CD4-positive, alpha-beta T cell (primary cell): ENCODE results near the gene EEPD1. TPM values are rescaled to one million over a fixed set of nuclear protein-coding genes. Genes with fewer than 3 reads are reported as not detected.

Source experiments
- ATAC-seq: fragments of 200-7000 bp; cut with Tn5 transposase; one replicate; pipeline ENCODE4 v1.10.0; 2022; ENCODE audit warnings: mild to moderate bottlenecking; ENCODE audit not compliant: poor library complexity
- CTCF ChIA-PET: fragments of 350-600 bp; sonication (Branson Sonifier 250); formaldehyde crosslinking; loops from one replicate; lab custom pipeline; 2021; ENCODE audit warnings: antibody characterized with exemption, inconsistent platforms; lab: Charles Lee
- POLR2A ChIA-PET: fragments of 350-600 bp; sonication (Branson Sonifier 250); formaldehyde crosslinking; loops from one replicate; lab custom pipeline; 2021; ENCODE audit warnings: antibody characterized with exemption, inconsistent platforms; lab: Charles Lee
- DNase-seq, 14 experiments: peaks; one replicate each; pipeline ENCODE4 v3.0.0-alpha.2; 2013 to 2020; ENCODE audit warnings: mixed read lengths in 2 of 14
- H3K27ac ChIP-seq, 2 donors: one replicate each; pipeline versions ENCODE4 v1.5.1 to v1.7.0; 2013; ENCODE audit warnings: low read length in 2 of 2, low read depth in 1 of 2, mild to moderate bottlenecking in 1 of 2
- H3K27me3 ChIP-seq, 2 experiments: 1 replicate in 1 of 2; 2 replicates in 1 of 2; pipeline versions ENCODE4 v1.6.1 to v1.7.0; 2013; ENCODE audit warnings: low read length in 2 of 2, control low read depth in 1 of 2, mild to moderate bottlenecking in 1 of 2, moderate library complexity in 1 of 2; ENCODE audit not compliant: insufficient read depth in 2 of 2, control insufficient read depth in 1 of 2
- H3K36me3 ChIP-seq: one replicate; pipeline ENCODE4 v1.6.1; 2013; ENCODE audit warnings: low read length, control low read depth; ENCODE audit not compliant: insufficient read depth
- H3K4me1 ChIP-seq: one replicate; pipeline ENCODE4 v1.6.1; 2013; ENCODE audit warnings: low read length, control low read depth; ENCODE audit not compliant: insufficient read depth
- H3K4me3 ChIP-seq: one replicate; pipeline ENCODE4 v1.5.1; 2013; ENCODE audit warnings: mild to moderate bottlenecking, low read length, moderate library complexity
- H3K9me3 ChIP-seq, 2 experiments: 1 replicate in 1 of 2; 2 replicates in 1 of 2; pipeline versions ENCODE4 v1.6.1 to v1.7.0; 2013; ENCODE audit warnings: low read length in 2 of 2, mild to moderate bottlenecking in 2 of 2, control low read depth in 1 of 2, moderate library complexity in 1 of 2; ENCODE audit not compliant: control insufficient read depth in 1 of 2, insufficient read depth in 1 of 2
- H3K27ac Mint-ChIP-seq: one replicate; pipeline ENCODE4 v1.8.0; 2020; ENCODE audit warnings: mixed read lengths
- H3K27me3 Mint-ChIP-seq: one replicate; pipeline ENCODE4 v1.8.0; 2021; ENCODE audit warnings: mixed read lengths
- H3K36me3 Mint-ChIP-seq: one replicate; pipeline ENCODE4 v1.8.0; 2021; ENCODE audit warnings: low read depth, mixed read lengths
- H3K4me1 Mint-ChIP-seq: one replicate; pipeline ENCODE4 v1.8.0; 2021; ENCODE audit warnings: low read depth, mixed read lengths
- H3K4me3 Mint-ChIP-seq: one replicate; pipeline ENCODE4 v1.8.0; 2020; ENCODE audit warnings: mild to moderate bottlenecking, mixed read lengths
- H3K9me3 Mint-ChIP-seq: one replicate; pipeline ENCODE4 v1.8.0; 2020; ENCODE audit warnings: mixed read lengths
- intact Hi-C, 2 experiments: fragments of 100-400 bp; cut with DNase I in 1 of 2; cut with micrococcal nuclease in 1 of 2; formaldehyde crosslinking; loops; one replicate each; pipeline versions ENCODE4 v1.15.1 to v1.9.0; 2023 to 2025; cut with DNase I, micrococcal nuclease
- total RNA-seq, 174 experiments: library from RNA in 2 of 174; stranded (reverse) in 2 of 174; gene quantifications; one replicate each; pipeline ENCODE4 v1.2.3 and lab custom pipeline; 2021 to 2026
- TF ChIP-seq, protein P1 (sequence below): fragments of 200-600 bp; IDR thresholded peaks from one replicate; pipeline ENCODE4 v1.8.0; 2022; ENCODE audit warnings: antibody characterized with exemption, mild to moderate bottlenecking

The EEPD1 gene
- total RNA-seq, 2 experiments from 2014 or later: 4.4 to 4.6 TPM

DNA sequence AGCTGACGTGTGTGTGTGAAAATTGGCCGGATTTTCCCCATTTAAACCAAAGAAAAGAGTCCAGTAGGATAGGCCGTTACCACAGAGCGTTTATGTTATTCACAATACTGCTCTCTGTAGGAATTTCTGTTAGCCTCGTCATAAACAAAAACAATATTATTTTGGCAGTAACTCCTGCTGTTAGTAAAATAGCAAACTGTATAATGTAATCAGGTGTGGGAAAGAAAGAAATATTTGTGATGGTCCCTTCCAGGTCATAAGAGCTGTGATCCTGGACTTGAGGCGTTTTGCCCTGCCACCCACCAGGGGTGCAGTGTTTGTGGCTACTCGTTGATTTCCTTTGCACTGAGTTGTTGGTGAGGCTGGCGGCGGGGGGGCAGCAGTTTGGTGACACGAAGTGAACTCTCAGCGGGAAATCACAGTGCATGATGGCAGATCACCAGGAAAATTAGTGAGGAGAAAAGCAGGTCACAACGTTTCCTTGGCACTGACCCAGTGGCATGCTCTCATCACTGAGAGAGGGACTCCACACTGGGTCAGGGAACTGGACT is 2.8 kb downstream of the EEPD1 start:
- no peaks in the 10 kb centered on the region for H3K9me3 Mint-ChIP-seq
- no peak overlapping the region for H3K4me3 ChIP-seq
- H3K27ac Mint-ChIP-seq: no peak overlapping the region
- no peaks in the 10 kb centered on the region for H3K27me3 ChIP-seq
- ATAC-seq: no peak
- TF ChIP-seq, protein P1, sequence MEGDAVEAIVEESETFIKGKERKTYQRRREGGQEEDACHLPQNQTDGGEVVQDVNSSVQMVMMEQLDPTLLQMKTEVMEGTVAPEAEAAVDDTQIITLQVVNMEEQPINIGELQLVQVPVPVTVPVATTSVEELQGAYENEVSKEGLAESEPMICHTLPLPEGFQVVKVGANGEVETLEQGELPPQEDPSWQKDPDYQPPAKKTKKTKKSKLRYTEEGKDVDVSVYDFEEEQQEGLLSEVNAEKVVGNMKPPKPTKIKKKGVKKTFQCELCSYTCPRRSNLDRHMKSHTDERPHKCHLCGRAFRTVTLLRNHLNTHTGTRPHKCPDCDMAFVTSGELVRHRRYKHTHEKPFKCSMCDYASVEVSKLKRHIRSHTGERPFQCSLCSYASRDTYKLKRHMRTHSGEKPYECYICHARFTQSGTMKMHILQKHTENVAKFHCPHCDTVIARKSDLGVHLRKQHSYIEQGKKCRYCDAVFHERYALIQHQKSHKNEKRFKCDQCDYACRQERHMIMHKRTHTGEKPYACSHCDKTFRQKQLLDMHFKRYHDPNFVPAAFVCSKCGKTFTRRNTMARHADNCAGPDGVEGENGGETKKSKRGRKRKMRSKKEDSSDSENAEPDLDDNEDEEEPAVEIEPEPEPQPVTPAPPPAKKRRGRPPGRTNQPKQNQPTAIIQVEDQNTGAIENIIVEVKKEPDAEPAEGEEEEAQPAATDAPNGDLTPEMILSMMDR: no peak
- no peaks in the 10 kb centered on the region for H3K9me3 ChIP-seq
- POLR2A ChIA-PET: no interaction called here
- H3K4me1 Mint-ChIP-seq: peaks cover 59% of the 10 kb centered on the region
- H3K36me3 ChIP-seq: no peaks in the 10 kb centered on the region
- peaks cover 43% of the 10 kb centered on the region for H3K4me1 ChIP-seq
- H3K36me3 Mint-ChIP-seq: no peaks in the 10 kb centered on the region
- peak overlapping the region; percentile 63 for H3K4me3 Mint-ChIP-seq
- intact Hi-C loops: loop anchor here (2.0 to 10.0 kb wide), 5 partner anchors 129 to 461 kb away; partner anchors contain the start of gene HERPUD2 (in 1 of the 2)
- no peaks in the 10 kb centered on the region for H3K27me3 Mint-ChIP-seq
- no peak overlapping the region for H3K27ac ChIP-seq
- CTCF ChIA-PET: no interaction called here
- peak in 2 of 14 experiments; percentile 12 to 28 for DNase-seq

DNA sequence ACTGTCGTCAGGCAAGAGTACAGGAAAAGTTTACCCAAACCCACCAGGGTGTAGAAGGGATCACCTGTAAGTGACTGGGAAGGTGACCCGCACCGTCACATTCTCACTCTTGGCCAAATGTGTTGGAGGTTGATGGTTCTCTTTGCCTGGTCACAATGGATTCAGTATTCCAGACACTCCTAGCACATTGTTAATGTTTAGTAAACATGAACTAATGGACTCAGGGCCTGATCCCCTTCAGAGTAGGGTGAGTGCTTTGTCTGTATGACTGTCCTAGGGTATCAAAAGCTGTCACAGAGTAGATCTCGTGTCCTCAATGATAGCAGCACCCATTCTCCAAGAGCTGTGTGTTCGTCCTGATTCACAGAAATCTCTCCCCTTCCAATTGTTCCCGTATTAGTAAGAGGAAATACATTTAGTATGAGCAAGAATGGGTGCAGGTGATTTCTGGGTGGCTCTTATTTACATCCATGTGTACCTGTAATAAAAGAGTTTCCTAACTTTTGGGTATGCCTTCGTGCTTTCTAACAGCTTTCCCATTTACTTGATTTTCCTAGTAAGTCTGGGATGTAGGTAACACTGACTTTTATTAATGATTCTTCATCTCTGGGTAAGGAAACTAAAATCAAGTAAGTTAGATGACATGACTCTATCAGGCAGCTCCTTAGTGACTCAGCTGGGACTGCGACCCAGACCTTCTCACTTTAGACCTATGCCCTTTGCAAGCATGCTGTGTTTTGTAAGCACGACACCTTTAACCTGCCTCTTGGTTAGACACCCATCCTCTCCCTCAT is 4.7 kb downstream of the EEPD1 start:
- H3K4me3 Mint-ChIP-seq: no peak overlapping the region
- no peaks in the 10 kb centered on the region for H3K36me3 Mint-ChIP-seq
- Histone ChIP-seq H3K27ac (no peak overlapping the region), H3K4me3 (no peak overlapping the region), H3K27me3 (no peaks in the 10 kb centered on the region), H3K4me1 (peaks cover 37% of the 10 kb centered on the region), H3K36me3 (no peaks in the 10 kb centered on the region), H3K9me3 (no peaks in the 10 kb centered on the region)
- POLR2A ChIA-PET: no interaction called here
- no peaks in the 10 kb centered on the region for H3K27me3 Mint-ChIP-seq
- no peaks in the 10 kb centered on the region for H3K9me3 Mint-ChIP-seq
- ATAC-seq (no peak), DNase-seq (no peak)
- H3K27ac Mint-ChIP-seq: no peak overlapping the region
- intact Hi-C loops: loop anchor here (5.0 to 10.0 kb wide), 4 partner anchors 127 to 463 kb away; partner anchors contain the start of gene HERPUD2 (in 1 of the 2)
- peaks cover 58% of the 10 kb centered on the region for H3K4me1 Mint-ChIP-seq
- CTCF ChIA-PET: no interaction called here
- TF ChIP-seq, protein P1: no peak

DNA sequence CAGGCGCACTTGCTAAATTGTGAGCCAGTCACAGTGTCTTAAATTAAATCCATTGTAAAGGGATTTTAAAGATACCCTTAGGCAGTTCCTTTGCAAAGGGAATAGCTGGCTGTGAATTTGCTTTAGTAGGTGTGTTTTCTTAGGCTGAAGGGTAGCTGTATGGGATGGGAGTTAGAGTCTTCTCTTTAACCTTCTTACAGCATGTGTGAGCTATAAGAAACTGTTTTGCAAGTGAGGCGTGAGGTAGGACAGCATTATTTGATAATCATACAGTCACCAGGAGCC is 5.2 kb downstream of the EEPD1 start:
- TF ChIP-seq, protein P1: no peak
- no peaks in the 10 kb centered on the region for H3K27me3 Mint-ChIP-seq
- ATAC-seq (no peak), DNase-seq (no peak)
- Histone ChIP-seq H3K9me3 (no peaks in the 10 kb centered on the region), H3K27ac (no peak overlapping the region), H3K36me3 (no peaks in the 10 kb centered on the region), H3K27me3 (no peaks in the 10 kb centered on the region), H3K4me1 (peaks cover 37% of the 10 kb centered on the region), H3K4me3 (no peak overlapping the region)
- ChIA-PET POLR2A (no interaction called here), CTCF (no interaction called here)
- H3K27ac Mint-ChIP-seq: no peak overlapping the region
- no peaks in the 10 kb centered on the region for H3K9me3 Mint-ChIP-seq
- H3K36me3 Mint-ChIP-seq: no peaks in the 10 kb centered on the region
- intact Hi-C loops: loop anchor here (5.0 to 10.0 kb wide), 4 partner anchors 127 to 463 kb away; partner anchors contain the start of gene HERPUD2 (in 1 of the 2)
- no peak overlapping the region for H3K4me3 Mint-ChIP-seq
- H3K4me1 Mint-ChIP-seq: peaks cover 55% of the 10 kb centered on the region
